Lower leg skin (tissue), 4 donors: ENCODE results near the gene KCND2. TPM values are rescaled to one million over a fixed set of nuclear protein-coding genes. Genes with fewer than 3 reads are reported as not detected.

Experiments
- DNase-seq, 2 donors: peaks; one replicate each; pipeline ENCODE4 v3.0.0-alpha.2; 2019; ENCODE audit warnings: low spot score in 2 of 2
- H3K4me3 ChIP-seq: fragments of 200-600 bp; sonication (generic); 2 replicates; pipeline ENCODE4 v1.5.1; 2017; ENCODE audit warnings: mild to moderate bottlenecking, low read depth; ENCODE audit not compliant: poor library complexity, severe bottlenecking
- POLR2A ChIP-seq, 2 donors: fragments of 450-650 bp; IDR thresholded peaks; one replicate each; pipeline ENCODE4 v1.6.1; 2016 to 2017; ENCODE audit warnings: antibody characterized with exemption in 2 of 2, mild to moderate bottlenecking in 1 of 2, moderate library complexity in 1 of 2
- WGBS, 2 donors: methylation state at CpG; one replicate each; pipeline ENCODE4 v1.1.5; 2018; 5-methylcytosine and 5-hydroxymethylcytosine counted together
- intact Hi-C: fragments of 100-400 bp; cut with DNase I; formaldehyde crosslinking; loops from one replicate; pipeline ENCODE4 v1.15.0; 2023; ENCODE audit warnings: low total_unique reads
- total RNA-seq, 4 donors: library from RNA; depleted of rRNA; stranded (reverse); fragments of >200 nt; gene quantifications; one replicate each; pipeline ENCODE4 v1.1.0, GENCODE V29; 2016
- TF ChIP-seq, protein P1 (sequence below), 3 donors: fragments of 450-650 bp; IDR thresholded peaks; one replicate each; pipeline ENCODE4 v1.5.1; 2016; ENCODE audit warnings: antibody characterized with exemption in 3 of 3, mild to moderate bottlenecking in 3 of 3, moderate library complexity in 2 of 3

The KCND2 gene
- total RNA-seq, 4 donors from 2014 or later: 0.11 to 0.25 (median 0.15) TPM

DNA sequence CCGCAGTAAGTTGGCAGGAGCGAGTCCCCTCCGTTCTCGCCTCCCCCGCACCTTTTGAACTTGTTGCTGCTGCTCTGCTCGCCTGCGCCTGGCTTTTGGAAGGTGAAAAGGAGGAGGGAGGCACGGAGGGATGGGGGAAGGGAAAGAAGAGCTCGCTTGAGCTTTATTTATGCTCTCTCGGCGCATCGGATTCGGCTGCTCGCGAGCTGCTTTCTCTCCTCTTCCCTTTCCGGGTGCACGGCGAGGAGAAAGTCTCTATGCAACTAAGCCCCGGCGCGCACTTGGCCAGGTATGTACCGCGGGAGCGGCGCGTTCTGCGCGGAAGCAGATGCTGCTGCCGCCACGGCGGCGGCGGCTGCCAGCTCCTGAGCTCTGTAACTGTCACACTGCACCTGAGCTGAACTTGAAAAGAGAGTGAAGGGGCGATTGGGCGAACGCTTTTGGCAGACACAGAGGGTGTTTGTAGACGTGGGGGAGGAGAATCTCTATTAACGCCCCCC lies 551 bp downstream of the KCND2 start:
- TF ChIP-seq POLR2A (IDR thresholded peaks at IDR 0.05): no peak
- TF ChIP-seq, protein P1, sequence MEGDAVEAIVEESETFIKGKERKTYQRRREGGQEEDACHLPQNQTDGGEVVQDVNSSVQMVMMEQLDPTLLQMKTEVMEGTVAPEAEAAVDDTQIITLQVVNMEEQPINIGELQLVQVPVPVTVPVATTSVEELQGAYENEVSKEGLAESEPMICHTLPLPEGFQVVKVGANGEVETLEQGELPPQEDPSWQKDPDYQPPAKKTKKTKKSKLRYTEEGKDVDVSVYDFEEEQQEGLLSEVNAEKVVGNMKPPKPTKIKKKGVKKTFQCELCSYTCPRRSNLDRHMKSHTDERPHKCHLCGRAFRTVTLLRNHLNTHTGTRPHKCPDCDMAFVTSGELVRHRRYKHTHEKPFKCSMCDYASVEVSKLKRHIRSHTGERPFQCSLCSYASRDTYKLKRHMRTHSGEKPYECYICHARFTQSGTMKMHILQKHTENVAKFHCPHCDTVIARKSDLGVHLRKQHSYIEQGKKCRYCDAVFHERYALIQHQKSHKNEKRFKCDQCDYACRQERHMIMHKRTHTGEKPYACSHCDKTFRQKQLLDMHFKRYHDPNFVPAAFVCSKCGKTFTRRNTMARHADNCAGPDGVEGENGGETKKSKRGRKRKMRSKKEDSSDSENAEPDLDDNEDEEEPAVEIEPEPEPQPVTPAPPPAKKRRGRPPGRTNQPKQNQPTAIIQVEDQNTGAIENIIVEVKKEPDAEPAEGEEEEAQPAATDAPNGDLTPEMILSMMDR (IDR thresholded peaks at IDR 0.05): no peak
- intact Hi-C loops: no loop called here
- peak in 1 of 2 donors; percentile 84 for DNase-seq
- WGBS, 2 donors: 1% methylated on average over 36 to 37 of the region's 38 CpGs
- peak overlapping the region; percentile 20 for H3K4me3 ChIP-seq

DNA sequence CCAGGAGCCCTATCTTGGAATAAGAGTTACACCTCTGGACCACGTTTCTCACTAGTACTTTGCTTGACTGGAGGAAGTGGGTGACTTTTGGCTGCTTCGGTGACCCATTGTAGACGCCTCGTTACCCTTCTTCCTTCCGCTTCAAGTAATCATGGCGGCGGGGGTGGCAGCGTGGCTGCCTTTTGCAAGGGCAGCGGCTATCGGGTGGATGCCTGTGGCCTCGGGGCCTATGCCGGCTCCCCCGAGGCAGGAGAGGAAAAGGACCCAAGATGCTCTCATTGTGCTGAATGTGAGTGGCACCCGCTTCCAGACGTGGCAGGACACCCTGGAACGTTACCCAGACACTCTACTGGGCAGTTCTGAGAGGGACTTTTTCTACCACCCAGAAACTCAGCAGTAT lies 1.5 kb downstream of the KCND2 start:
- 91 to 94% methylated on average over 16 of the region's 16 CpGs for WGBS, 2 donors
- no peak for DNase-seq
- no peak for TF ChIP-seq POLR2A (IDR thresholded peaks at IDR 0.05)
- TF ChIP-seq, protein P1 (IDR thresholded peaks at IDR 0.05): no peak
- intact Hi-C loops: no loop called here
- H3K4me3 ChIP-seq: no peak overlapping the region

DNA sequence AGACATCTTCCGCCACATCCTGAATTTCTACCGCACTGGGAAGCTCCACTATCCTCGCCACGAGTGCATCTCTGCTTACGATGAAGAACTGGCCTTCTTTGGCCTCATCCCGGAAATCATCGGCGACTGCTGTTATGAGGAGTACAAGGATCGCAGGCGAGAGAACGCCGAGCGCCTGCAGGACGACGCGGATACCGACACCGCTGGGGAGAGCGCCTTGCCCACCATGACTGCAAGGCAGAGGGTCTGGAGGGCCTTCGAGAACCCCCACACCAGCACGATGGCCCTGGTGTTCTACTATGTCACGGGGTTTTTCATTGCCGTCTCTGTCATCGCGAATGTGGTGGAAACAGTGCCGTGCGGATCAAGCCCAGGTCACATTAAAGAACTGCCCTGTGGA lies 1.9 kb downstream of the KCND2 start:
- intact Hi-C loops: no loop called here
- TF ChIP-seq POLR2A (IDR thresholded peaks at IDR 0.05): no peak
- TF ChIP-seq, protein P1 (IDR thresholded peaks at IDR 0.05): no peak
- no peak overlapping the region for H3K4me3 ChIP-seq
- 96 to 97% methylated on average over 27 of the region's 27 CpGs for WGBS, 2 donors
- DNase-seq: no peak

DNA sequence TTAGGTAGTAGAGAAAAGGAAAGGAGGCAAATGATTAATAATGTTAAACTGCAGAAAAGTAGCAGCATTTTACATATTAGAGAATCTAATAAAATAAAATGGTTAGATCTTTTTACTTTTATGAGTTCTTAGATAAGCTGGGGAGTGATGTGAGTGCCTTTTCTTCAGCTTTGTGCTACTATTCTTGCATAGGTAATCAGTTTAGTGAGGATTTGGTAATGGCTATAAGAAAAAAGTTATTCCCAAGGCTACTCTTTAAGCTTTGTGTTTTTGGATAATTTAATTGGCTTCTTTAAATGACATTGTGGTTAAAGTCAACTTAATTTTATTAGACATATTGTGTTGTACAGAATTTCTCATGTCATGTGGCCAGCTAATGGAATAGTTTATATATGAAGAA lies 3.7 kb downstream of the KCND2 start:
- DNase-seq: no peak
- H3K4me3 ChIP-seq: no peak overlapping the region
- no peak for TF ChIP-seq POLR2A (IDR thresholded peaks at IDR 0.05)
- TF ChIP-seq, protein P1 (IDR thresholded peaks at IDR 0.05): no peak
- intact Hi-C loops: no loop called here

DNA sequence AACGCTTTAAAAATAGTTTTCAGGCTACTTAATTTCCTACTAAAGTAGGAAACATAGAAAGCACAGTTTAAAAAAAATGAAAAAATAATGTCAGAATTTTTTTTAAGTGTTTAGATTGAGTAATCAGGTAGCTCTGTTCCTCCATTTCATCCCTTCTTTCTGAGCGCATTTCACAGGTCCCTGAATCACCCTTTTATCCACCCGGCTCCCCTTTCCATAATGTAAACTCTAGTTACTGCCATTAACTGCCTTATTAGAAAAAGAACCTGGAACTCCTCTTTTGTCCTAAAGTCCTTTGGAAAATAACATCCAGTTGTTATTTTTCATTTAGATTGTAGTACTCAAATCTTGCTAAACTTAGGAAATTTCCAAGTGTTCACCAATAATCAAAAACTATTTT lies 5.8 kb downstream of the KCND2 start:
- no peak overlapping the region for H3K4me3 ChIP-seq
- no peak for DNase-seq
- TF ChIP-seq, protein P1 (IDR thresholded peaks at IDR 0.05): no peak
- no peak for TF ChIP-seq POLR2A (IDR thresholded peaks at IDR 0.05)
- WGBS, 2 donors: 79 to 83% methylated on average over 3 of the region's 3 CpGs
- intact Hi-C loops: no loop called here

DNA sequence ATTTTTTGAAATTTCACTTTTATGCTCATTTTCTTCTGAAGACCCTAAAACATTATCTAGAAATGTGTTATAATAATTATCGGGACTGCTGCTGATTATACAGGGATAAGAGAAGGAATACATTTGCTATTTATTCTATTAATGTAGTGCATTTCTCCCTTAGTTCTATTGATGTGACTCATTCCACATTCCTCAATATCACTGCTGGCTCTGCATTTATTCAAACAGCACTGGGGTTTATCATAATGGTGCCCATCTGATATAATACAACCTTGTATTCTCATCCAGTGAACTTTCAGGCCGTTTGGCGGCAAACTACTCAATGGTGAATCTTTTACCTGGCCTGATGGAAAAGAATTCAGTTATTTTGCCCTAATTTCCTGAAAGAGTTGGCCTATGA lies 7.8 kb downstream of the KCND2 start:
- no peak for DNase-seq
- intact Hi-C loops: no loop called here
- TF ChIP-seq, protein P1 (IDR thresholded peaks at IDR 0.05): no peak
- no peak for TF ChIP-seq POLR2A (IDR thresholded peaks at IDR 0.05)
- no peak overlapping the region for H3K4me3 ChIP-seq
- 83 to 87% methylated on average over 3 of the region's 3 CpGs for WGBS, 2 donors
